ENCODE measurements around the gene C5AR2.
"Not testable (repeated sequence)": the region's sequence is repeated elsewhere in the genome, so short reads cannot be mapped to it uniquely, and the experiment has no call there.

DNA sequence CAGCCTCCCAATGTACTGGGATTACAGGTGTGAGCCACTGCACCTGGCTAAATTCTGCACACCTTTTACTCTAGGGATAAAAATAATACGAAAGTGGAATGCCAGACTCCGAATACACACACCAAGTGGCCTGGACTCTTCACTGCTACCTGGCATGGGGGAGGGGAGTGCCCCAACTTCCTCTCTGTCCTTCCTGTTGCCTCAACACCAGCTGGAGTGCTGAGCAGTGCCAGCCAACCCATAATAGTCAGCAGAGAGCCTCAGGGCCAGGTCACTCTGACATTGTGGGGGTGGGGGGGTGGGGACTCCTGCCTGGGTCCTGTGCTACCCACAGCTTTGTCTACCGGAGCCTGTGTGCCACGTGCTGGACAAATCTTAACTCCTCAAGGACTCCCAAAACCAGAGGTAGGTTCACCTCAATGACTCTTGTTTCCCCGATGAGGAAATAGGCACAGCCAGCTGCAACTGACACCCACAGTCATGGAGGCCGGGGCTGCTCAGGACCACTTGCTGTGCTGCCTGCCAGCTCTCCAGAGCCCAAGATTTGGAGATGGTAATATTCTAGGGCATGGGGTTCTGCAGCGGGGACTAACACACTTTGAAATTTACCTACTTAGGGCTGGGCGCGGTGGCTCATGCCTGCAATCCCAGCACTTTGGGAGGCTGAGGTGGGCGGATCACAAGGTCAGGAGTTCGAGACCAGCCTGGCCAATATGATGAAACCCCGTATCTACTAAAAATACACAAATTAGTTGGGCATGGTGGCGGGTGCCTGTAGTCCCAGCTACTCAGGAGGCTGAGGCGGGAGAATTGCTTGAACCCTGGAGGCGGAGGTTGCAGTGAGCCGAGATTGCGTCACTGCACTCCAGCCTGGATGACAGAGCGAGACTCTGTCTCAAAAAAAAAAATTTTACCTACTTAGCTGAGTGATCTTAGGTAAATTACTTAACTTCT is 5.1 kb downstream of the C5AR2 start:
- TF ChIP-seq ZNF512 (CRISPR knock-in tag; IDR thresholded peaks at IDR 0.05; ENCODE audit: borderline replicate concordance); SP1 (CRISPR knock-in tag; conservative IDR thresholded peaks at IDR 0.05): not testable (repeated sequence)

Measured in WTC11 (cell line).